ENCODE results near the gene CFL2.
"Not testable (repeated sequence)": the region's sequence is repeated elsewhere in the genome, so short reads cannot be mapped to it uniquely, and the experiment has no call there.

CFL2 gene

DNA sequence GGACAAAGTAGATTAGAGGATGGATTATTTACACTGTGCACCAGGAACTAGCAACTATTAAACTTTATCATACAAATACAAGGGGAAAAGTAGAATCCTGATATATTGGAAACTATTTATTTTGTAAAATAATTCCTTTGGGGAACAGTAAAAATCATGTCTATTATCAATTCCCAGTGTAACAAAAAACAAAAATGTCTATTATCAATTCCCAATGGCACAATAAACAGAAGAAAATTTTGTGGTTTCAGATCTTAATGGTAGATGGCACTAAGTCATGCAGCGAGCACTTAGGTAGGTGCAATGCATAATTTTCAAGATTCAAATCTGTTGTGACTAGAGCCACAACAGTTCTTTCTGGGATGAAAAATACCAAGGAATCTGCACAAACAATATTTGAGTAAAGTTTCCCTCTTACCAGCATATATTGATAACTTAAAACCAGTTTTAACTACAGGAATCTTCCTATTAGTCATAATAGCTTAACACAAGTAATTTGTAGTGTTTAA lies 13.7 kb downstream of the CFL2 start:
- H3K27ac ChIP-seq, result no peak overlapping the region
- TF ChIP-seq, protein P1, sequence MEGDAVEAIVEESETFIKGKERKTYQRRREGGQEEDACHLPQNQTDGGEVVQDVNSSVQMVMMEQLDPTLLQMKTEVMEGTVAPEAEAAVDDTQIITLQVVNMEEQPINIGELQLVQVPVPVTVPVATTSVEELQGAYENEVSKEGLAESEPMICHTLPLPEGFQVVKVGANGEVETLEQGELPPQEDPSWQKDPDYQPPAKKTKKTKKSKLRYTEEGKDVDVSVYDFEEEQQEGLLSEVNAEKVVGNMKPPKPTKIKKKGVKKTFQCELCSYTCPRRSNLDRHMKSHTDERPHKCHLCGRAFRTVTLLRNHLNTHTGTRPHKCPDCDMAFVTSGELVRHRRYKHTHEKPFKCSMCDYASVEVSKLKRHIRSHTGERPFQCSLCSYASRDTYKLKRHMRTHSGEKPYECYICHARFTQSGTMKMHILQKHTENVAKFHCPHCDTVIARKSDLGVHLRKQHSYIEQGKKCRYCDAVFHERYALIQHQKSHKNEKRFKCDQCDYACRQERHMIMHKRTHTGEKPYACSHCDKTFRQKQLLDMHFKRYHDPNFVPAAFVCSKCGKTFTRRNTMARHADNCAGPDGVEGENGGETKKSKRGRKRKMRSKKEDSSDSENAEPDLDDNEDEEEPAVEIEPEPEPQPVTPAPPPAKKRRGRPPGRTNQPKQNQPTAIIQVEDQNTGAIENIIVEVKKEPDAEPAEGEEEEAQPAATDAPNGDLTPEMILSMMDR (conservative IDR thresholded peaks at IDR 0.05; ENCODE audit: low read depth), result no peak
- CTCF ChIA-PET, result interaction anchor here (0.7 to 1.0 kb wide), 2 partner anchors 15 to 28 kb away, joined by 4 read pairs; no protein-coding TSS in a partner anchor
- POLR2A ChIA-PET (ENCODE audit: low non-redundant PET), result no interaction called here
- DNase-seq (ENCODE audit: low spot score), result no peak

DNA sequence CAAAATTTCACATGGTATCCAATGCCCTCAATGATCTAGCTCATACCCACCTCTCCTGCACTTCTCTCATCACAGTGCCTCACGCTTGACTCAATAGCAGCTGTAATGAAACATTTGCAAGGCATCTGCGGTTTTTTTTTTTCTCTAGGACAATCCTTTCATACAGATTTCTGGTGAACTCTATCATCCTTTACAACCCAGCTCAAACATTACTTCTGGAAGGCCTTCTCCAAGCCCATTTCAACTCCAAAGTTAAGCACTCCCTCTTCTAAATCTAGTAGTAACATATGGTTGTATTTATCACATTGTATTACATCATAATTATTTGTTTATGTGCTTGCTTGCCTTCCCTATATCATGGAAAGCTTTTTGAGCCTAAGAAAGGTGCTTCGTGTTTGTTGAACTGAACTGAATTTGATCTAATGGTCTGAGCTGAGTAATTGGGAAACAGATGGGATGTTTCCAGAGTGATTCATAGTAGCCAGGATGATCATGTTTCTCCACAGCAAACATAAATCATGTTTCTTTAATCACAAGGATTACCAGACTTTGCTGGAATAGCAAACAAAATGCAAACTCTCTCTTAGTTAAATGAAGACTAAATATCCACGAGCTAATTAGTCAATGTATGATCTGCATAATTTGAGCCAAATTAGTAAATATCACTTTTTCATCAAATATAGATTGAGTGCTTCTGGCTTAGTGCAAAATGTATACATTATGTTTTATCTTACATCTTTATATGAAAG lies 14.3 kb downstream of the CFL2 start:
- TF ChIP-seq, protein P1 (conservative IDR thresholded peaks at IDR 0.05; ENCODE audit: low read depth), result no peak
- no peak overlapping the region for H3K27ac ChIP-seq
- ChIA-PET POLR2A (ENCODE audit: low non-redundant PET) (interaction anchor here (0.6 kb wide), 1 partner anchor 83 kb away, joined by 6 read pairs; no protein-coding TSS in a partner anchor), CTCF (interaction anchor here (0.6 kb wide), 1 partner anchor 984 kb away, joined by 3 read pairs; no protein-coding TSS in a partner anchor)
- DNase-seq (ENCODE audit: low spot score), result peak; percentile 84

DNA sequence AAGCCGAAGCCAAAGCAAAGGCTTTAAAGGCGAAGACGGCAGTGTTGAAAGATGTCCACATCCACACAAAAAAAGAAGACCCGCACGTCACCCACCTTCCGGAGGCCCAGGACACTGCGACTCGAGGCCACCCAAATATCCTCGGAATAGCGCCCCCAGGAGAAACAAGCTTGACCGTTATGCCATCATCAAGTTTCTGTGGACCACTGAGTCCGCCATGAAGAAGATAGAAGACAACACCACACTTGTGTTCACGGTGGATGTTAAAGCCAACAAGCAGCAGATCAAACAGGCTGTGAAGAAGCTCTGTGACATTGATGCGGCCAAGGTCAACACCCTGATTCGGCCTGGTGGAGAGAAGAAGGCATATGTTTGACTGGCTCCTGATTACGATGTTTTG lies 20.2 kb downstream of the CFL2 start:
- POLR2A ChIA-PET (ENCODE audit: low non-redundant PET); DNase-seq (ENCODE audit: low spot score); CTCF ChIA-PET; H3K27ac ChIP-seq: not testable (repeated sequence)

DNA sequence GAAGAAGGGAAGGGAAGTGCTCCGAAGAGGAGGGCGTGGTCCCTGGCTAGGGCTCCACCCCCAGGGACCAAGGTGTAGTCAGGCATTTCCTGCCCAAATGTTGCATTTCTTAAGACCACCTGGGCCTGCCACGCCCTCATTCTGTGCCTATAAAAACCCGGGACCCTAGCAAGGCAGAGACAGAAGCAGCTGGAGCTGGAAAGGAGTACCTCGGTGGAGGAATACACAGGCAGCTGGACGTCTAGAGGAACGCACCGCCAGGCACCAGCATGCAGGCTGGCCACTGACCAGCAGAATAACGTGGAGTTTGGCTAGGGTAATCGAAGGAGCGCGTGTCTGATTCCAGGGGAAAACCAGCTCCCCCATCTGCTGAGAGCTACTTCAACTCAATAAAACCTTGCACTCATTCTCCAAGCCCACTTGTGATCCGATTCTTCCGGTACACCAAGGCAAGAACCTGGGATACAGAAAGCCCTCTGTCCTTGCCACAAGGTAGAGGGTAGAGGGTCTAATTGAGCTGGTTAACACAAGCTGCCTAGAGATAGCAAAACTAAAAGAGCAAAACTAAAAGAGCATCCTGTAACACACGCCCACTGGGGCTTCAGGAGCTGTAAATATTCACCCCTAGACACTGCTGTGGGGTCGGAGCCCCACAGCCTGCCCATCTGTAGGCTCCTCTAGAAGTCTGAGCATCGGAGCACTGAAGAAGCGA lies 21.0 kb downstream of the CFL2 start:
- peak overlapping the region; percentile 45 for H3K27ac ChIP-seq
- ChIA-PET POLR2A (ENCODE audit: low non-redundant PET) (no interaction called here), CTCF (no interaction called here)
- DNase-seq (ENCODE audit: low spot score), result no peak
- TF ChIP-seq, protein P1 (conservative IDR thresholded peaks at IDR 0.05; ENCODE audit: low read depth), result no peak

DNA sequence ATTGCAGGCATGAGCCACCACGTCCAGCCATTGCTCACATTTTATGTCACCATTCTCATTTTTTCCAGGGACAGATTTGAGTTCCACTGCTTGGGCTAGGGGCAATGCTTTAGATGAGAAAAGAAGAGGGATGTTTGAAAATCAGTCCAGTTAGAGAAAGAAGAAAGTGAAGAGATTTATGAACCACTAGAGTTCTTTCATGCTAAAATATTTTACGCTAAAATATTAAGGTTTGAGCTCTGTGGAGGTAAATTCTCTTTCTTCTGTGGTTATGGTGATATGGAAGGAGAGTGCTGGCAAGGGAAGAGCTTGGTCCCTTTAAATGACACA lies 21.5 kb downstream of the CFL2 start:
- POLR2A ChIA-PET (ENCODE audit: low non-redundant PET), result no interaction called here
- CTCF ChIA-PET, result no interaction called here
- H3K27ac ChIP-seq, result peak overlapping the region; percentile 45; the same call in 1 of the 2 replicates
- DNase-seq (ENCODE audit: low spot score), result no peak
- TF ChIP-seq, protein P1 (conservative IDR thresholded peaks at IDR 0.05; ENCODE audit: low read depth), result no peak

DNA sequence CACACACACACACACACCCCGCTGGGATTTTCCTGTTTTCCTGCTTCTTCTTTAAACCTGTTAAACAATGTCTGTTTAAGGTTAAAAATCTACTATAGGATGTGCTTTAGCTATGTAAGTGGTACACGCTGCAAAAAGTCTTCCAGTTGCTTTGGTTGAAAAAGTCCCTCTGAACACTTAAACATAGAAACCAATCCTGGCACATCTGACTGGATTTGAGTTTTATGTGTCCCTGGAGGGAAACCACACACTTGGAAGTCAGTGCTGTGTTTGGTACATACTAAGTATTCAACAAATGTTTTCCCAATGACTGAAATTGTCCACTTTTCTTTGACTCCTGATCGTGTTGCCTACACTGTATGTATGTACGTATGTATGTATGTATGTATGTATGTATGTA lies 22.0 kb downstream of the CFL2 start:
- TF ChIP-seq, protein P1 (conservative IDR thresholded peaks at IDR 0.05; ENCODE audit: low read depth), result no peak
- no peak for DNase-seq (ENCODE audit: low spot score)
- no peak overlapping the region for H3K27ac ChIP-seq
- ChIA-PET POLR2A (ENCODE audit: low non-redundant PET) (no interaction called here), CTCF (no interaction called here)

DNA sequence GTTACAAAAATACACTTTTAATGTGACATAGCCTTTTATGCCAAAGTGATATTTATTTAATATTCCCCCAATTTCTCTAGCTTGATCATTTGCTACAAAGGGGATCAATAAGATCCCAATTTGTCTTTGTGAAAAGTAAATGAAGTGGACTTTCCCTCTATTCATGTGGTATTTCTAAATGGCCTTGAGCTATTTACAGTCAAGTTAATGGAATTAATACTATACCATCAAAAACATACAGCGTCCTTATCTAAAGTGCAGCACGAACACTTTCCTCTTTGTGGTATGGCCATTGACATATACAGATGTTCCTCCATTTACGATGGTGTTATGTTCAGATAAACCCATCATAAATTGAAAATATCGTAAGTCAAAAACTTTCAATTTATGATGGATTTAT lies 23.2 kb downstream of the CFL2 start:
- DNase-seq (ENCODE audit: low spot score), result no peak
- ChIA-PET POLR2A (ENCODE audit: low non-redundant PET) (no interaction called here), CTCF (interaction anchor here (0.9 kb wide), 1 partner anchor 32 kb away, joined by 3 read pairs; no protein-coding TSS in a partner anchor)
- no peak overlapping the region for H3K27ac ChIP-seq
- TF ChIP-seq, protein P1 (conservative IDR thresholded peaks at IDR 0.05; ENCODE audit: low read depth), result no peak

Data from RWPE1 (cell line).